Esophagus (tissue), 2 donors: ENCODE measurements around the gene CCL26. TPM values are rescaled to one million over a fixed set of nuclear protein-coding genes. Genes with fewer than 3 reads are reported as not detected.

Experiments used
- H3K27ac ChIP-seq, 2 donors: one replicate each; pipeline ENCODE4 v1.5.1; 2013; ENCODE audit warnings: low read depth in 2 of 2, mild to moderate bottlenecking in 2 of 2, inconsistent platforms in 1 of 2, low read length in 1 of 2, moderate library complexity in 1 of 2
- H3K27me3 ChIP-seq, 2 donors: one replicate each; pipeline ENCODE4 v1.6.1; 2013; ENCODE audit warnings: low read length in 2 of 2, control low read depth in 1 of 2, mild to moderate bottlenecking in 1 of 2; ENCODE audit not compliant: insufficient read depth in 2 of 2, control insufficient read depth in 1 of 2
- H3K36me3 ChIP-seq, 2 donors: one replicate each; pipeline ENCODE4 v1.6.1; 2013; ENCODE audit warnings: low read length in 1 of 2; ENCODE audit not compliant: control insufficient read depth in 2 of 2, insufficient read depth in 2 of 2
- H3K4me1 ChIP-seq, 2 donors: one replicate each; pipeline ENCODE4 v1.6.1; 2013; ENCODE audit warnings: low read length in 1 of 2; ENCODE audit not compliant: control insufficient read depth in 2 of 2, insufficient read depth in 2 of 2
- H3K4me3 ChIP-seq, 2 donors: one replicate each; pipeline ENCODE4 v1.5.1; 2013; ENCODE audit warnings: low read length in 2 of 2, mild to moderate bottlenecking in 2 of 2, low read depth in 1 of 2, moderate library complexity in 1 of 2
- H3K9me3 ChIP-seq, 2 donors: one replicate each; pipeline ENCODE4 v1.6.1; 2013; ENCODE audit warnings: mild to moderate bottlenecking in 2 of 2, low read depth in 1 of 2, low read length in 1 of 2, moderate library complexity in 1 of 2; ENCODE audit not compliant: control insufficient read depth in 2 of 2, insufficient read depth in 1 of 2
- WGBS, 2 donors: extraction: QIAGEN DNeasy Blood & Tissue Kit; methylation state at CpG; one replicate each; pipeline ENCODE4 v1.1.7; 2013; 5-methylcytosine and 5-hydroxymethylcytosine counted together
- polyA plus RNA-seq, 2 donors: library from polyadenylated mRNA; stranded (reverse); fragments of 200-250 nt; gene quantifications; one replicate each; pipeline ENCODE4 v1.2.3, GENCODE V29; 2013
- donor health status: healthy with polysubstance abuse.
- donor health status: Bipolar disorder and iron deficiency.

CCL26 gene
- under 1 TPM; 0.71 to 0.73 TPM for polyA plus RNA-seq

GRCh38 chr7:75772081-75773077, at the start of gene CCL26:
CCL26 (minus strand) TSS chr7:75772211; CDS start chr7:75772176, 35 bp downstream.
- H3K4me1 ChIP-seq = no peaks in the 10 kb centered on the region
- WGBS, 2 donors = 57 to 62% methylated on average over 9 of the region's 9 CpGs
- H3K9me3 ChIP-seq = no peaks in the 10 kb centered on the region
- no peaks in the 10 kb centered on the region for H3K27me3 ChIP-seq
- H3K27ac ChIP-seq = peak within 1 kb of the TSS; percentile 16 to 28
- no peaks in the 10 kb centered on the region for H3K36me3 ChIP-seq
- no peak within 1 kb of the TSS for H3K4me3 ChIP-seq

GRCh38 chr7:75820688-75821087, 48.7 kb upstream of the CCL26 start:
- Histone ChIP-seq H3K4me3 (no peak overlapping the region), H3K9me3 (no peaks in the 10 kb centered on the region)
- WGBS, 2 donors = 87 to 91% methylated on average over 1 of the region's 1 CpG

GRCh38 chr7:75819711-75820110, 47.7 kb upstream of the CCL26 start:
- 85 to 92% methylated on average over 2 of the region's 2 CpGs for WGBS, 2 donors
- H3K36me3 ChIP-seq = no peaks in the 10 kb centered on the region
- H3K4me3 ChIP-seq = no peak overlapping the region
- H3K27me3 ChIP-seq = no peaks in the 10 kb centered on the region
- no peak overlapping the region for H3K27ac ChIP-seq
- peaks cover 0 to 8% of the 10 kb centered on the region in 2 donors for H3K4me1 ChIP-seq
- no peaks in the 10 kb centered on the region for H3K9me3 ChIP-seq

More at GRCh38 chr7:75820688-75821087, 48.7 kb upstream of the CCL26 start:
- Histone ChIP-seq H3K4me1 (peaks cover 0 to 8% of the 10 kb centered on the region in 2 donors), H3K27ac (no peak overlapping the region), H3K27me3 (no peaks in the 10 kb centered on the region), H3K36me3 (no peaks in the 10 kb centered on the region)

- H3K27me3 ChIP-seq = no peaks in the 10 kb centered on the region
- no peaks in the 10 kb centered on the region for H3K9me3 ChIP-seq
- 88% methylated on average over 5 of the region's 5 CpGs for WGBS, 2 donors
- H3K4me1 ChIP-seq = peaks cover 0 to 7% of the 10 kb centered on the region in 2 donors
- H3K27ac ChIP-seq = no peak overlapping the region
- no peaks in the 10 kb centered on the region for H3K36me3 ChIP-seq
- H3K4me3 ChIP-seq = no peak overlapping the region
Observed at GRCh38 chr7:75818472-75818871, 46.5 kb upstream of the CCL26 start.

GRCh38 chr7:75817116-75817515, 45.1 kb upstream of the CCL26 start:
- Histone ChIP-seq H3K27ac (no peak overlapping the region), H3K4me1 (no peaks in the 10 kb centered on the region), H3K27me3 (no peaks in the 10 kb centered on the region), H3K9me3 (no peaks in the 10 kb centered on the region), H3K36me3 (no peaks in the 10 kb centered on the region), H3K4me3 (no peak overlapping the region)
- WGBS, 2 donors = 72 to 74% methylated on average over 6 of the region's 6 CpGs

GRCh38 chr7:75815418-75816064, 43.5 kb upstream of the CCL26 start:
- 54 to 57% methylated on average over 10 of the region's 10 CpGs for WGBS, 2 donors
- Histone ChIP-seq H3K4me1 (no peaks in the 10 kb centered on the region), H3K27ac (no peak overlapping the region), H3K36me3 (no peaks in the 10 kb centered on the region), H3K4me3 (no peak overlapping the region), H3K27me3 (no peaks in the 10 kb centered on the region), H3K9me3 (no peaks in the 10 kb centered on the region)

GRCh38 chr7:75814407-75814947, 42.5 kb upstream of the CCL26 start:
- Histone ChIP-seq H3K4me3 (no peak overlapping the region), H3K27ac (no peak overlapping the region), H3K27me3 (no peaks in the 10 kb centered on the region), H3K4me1 (no peaks in the 10 kb centered on the region), H3K9me3 (no peaks in the 10 kb centered on the region), H3K36me3 (no peaks in the 10 kb centered on the region)
- 77 to 81% methylated on average over 13 of the region's 13 CpGs for WGBS, 2 donors

- no peaks in the 10 kb centered on the region for H3K27me3 ChIP-seq
- 61 to 69% methylated on average over 7 of the region's 7 CpGs for WGBS, 2 donors
- no peak within 1 kb of the TSS for H3K4me3 ChIP-seq
Observed at GRCh38 chr7:75813781-75814236, 41.8 kb upstream of the CCL26 start, which contains the start of gene CCL24. CCL24 (minus strand) TSS chr7:75813806; CDS start chr7:75813715, 91 bp downstream.

GRCh38 chr7:75813084-75813483, 41.1 kb upstream of the CCL26 start:
- Histone ChIP-seq H3K9me3 (peaks cover 0 to 2% of the 10 kb centered on the region in 2 donors), H3K27ac (no peak overlapping the region), H3K36me3 (no peaks in the 10 kb centered on the region), H3K4me3 (no peak overlapping the region), H3K27me3 (no peaks in the 10 kb centered on the region), H3K4me1 (no peaks in the 10 kb centered on the region)
- 37 to 67% methylated on average over 3 of the region's 3 CpGs for WGBS, 2 donors

More at GRCh38 chr7:75813781-75814236, 41.8 kb upstream of the CCL26 start, which contains the start of gene CCL24:
- H3K27ac ChIP-seq = no peak within 1 kb of the TSS
- H3K4me1 ChIP-seq = no peaks in the 10 kb centered on the region
- no peaks in the 10 kb centered on the region for H3K9me3 ChIP-seq
- H3K36me3 ChIP-seq = no peaks in the 10 kb centered on the region
